Measurements from ENCODE around the gene BLCAP.

The BLCAP gene

GRCh38 chr20:37522260-37523011 is 5.2 kb downstream of the BLCAP start:
- DNase-seq (ENCODE audit: low spot score) = peak; percentile 83
- ChIA-PET CTCF (interaction anchor here (0.5 to 1.0 kb wide), 5 partner anchors 20 to 674 kb away, joined by 3 to 6 read pairs (median 3); no protein-coding TSS in a partner anchor), POLR2A (ENCODE audit: low non-redundant PET) (interaction anchor here (0.7 kb wide), 1 partner anchor 28 kb away, joined by 3 read pairs; no protein-coding TSS in a partner anchor)
- peak overlapping the region; percentile 97 for H3K27ac ChIP-seq
- TF ChIP-seq CTCF (conservative IDR thresholded peaks at IDR 0.05; ENCODE audit: low read depth) = no peak

GRCh38 chr20:37521061-37521771 is 6.5 kb downstream of the BLCAP start, which contains the start of gene NNAT:
Gene NNAT (plus strand): TSS chr20:37521250. CDS start chr20:37521332, 82 bp downstream.
- ChIA-PET CTCF (no interaction called here), POLR2A (ENCODE audit: low non-redundant PET) (no interaction called here)

GRCh38 chr20:37520419-37520955 is 7.2 kb downstream of the BLCAP start:
- no peak for DNase-seq (ENCODE audit: low spot score)
- TF ChIP-seq CTCF (conservative IDR thresholded peaks at IDR 0.05; ENCODE audit: low read depth) = no peak
- CTCF ChIA-PET = interaction anchor here (0.7 kb wide), 1 partner anchor 250 kb away, joined by 4 read pairs; no protein-coding TSS in a partner anchor
- POLR2A ChIA-PET (ENCODE audit: low non-redundant PET) = no interaction called here
- peak overlapping the region; percentile 59 for H3K27ac ChIP-seq

More at GRCh38 chr20:37521061-37521771, 6.5 kb downstream of the BLCAP start, which contains the start of gene NNAT:
- H3K27ac ChIP-seq = peak within 1 kb of the TSS; percentile 97
- DNase-seq (ENCODE audit: low spot score) = no peak
- no peak for TF ChIP-seq CTCF (conservative IDR thresholded peaks at IDR 0.05; ENCODE audit: low read depth)

GRCh38 chr20:37519508-37520418 is 7.9 kb downstream of the BLCAP start:
- ChIA-PET CTCF (interaction anchor here (0.7 to 0.9 kb wide), 3 partner anchors 9 to 321 kb away, joined by 3 to 4 read pairs (median 3); no protein-coding TSS in a partner anchor), POLR2A (ENCODE audit: low non-redundant PET) (interaction anchor here (0.6 kb wide), 1 partner anchor 129 kb away, joined by 9 read pairs; no protein-coding TSS in a partner anchor)
- H3K27ac ChIP-seq = peak overlapping the region; percentile 59
- no peak for DNase-seq (ENCODE audit: low spot score)
- TF ChIP-seq CTCF (conservative IDR thresholded peaks at IDR 0.05; ENCODE audit: low read depth) = no peak

GRCh38 chr20:37518606-37519507 is 8.8 kb downstream of the BLCAP start:
- peak overlapping the region; percentile 59 for H3K27ac ChIP-seq
- ChIA-PET CTCF (interaction anchor here (0.9 kb wide), 2 partner anchors 8 to 320 kb away, joined by 3 read pairs; no protein-coding TSS in a partner anchor), POLR2A (ENCODE audit: low non-redundant PET) (interaction anchor here (0.6 kb wide), 1 partner anchor 128 kb away, joined by 9 read pairs; no protein-coding TSS in a partner anchor)
- no peak for DNase-seq (ENCODE audit: low spot score)
- no peak for TF ChIP-seq CTCF (conservative IDR thresholded peaks at IDR 0.05; ENCODE audit: low read depth)

All from RWPE1 (cell line).